GM19023 (cell line): ENCODE results near the gene BCAS3.
"Not testable (repeated sequence)": the region's sequence is repeated elsewhere in the genome, so short reads cannot be mapped to it uniquely, and the experiment has no call there.

ENCODE experiments used
- ATAC-seq: cut with Tn5 transposase; IDR thresholded peaks from one replicate; pipeline ENCODE4 v1.9.1; 2021; ENCODE audit warnings: mild to moderate bottlenecking, moderate library complexity; ENCODE audit not compliant: unreplicated experiment

BCAS3 gene

GRCh38 chr17:61238455-61238933, 560.8 kb downstream of the BCAS3 start:
- ATAC-seq: no peak

GRCh38 chr17:61239327-61239726, 561.7 kb downstream of the BCAS3 start:
- ATAC-seq: no peak

- ATAC-seq: no peak
Measured at GRCh38 chr17:61239953-61240352, 562.3 kb downstream of the BCAS3 start.

- ATAC-seq: no peak
Measured at GRCh38 chr17:61240851-61241468, 563.3 kb downstream of the BCAS3 start.

- ATAC-seq: not testable (repeated sequence)
Measured at GRCh38 chr17:61244988-61245387, 567.3 kb downstream of the BCAS3 start.

- ATAC-seq: no peak
Measured at GRCh38 chr17:61245706-61246135, 568.1 kb downstream of the BCAS3 start.

GRCh38 chr17:61247439-61247838, 569.8 kb downstream of the BCAS3 start:
- no peak for ATAC-seq

- no peak for ATAC-seq
Measured at GRCh38 chr17:61248399-61248798, 570.7 kb downstream of the BCAS3 start.

GRCh38 chr17:61249649-61250299, 572.1 kb downstream of the BCAS3 start:
- no peak for ATAC-seq

GRCh38 chr17:61250335-61250890, 572.8 kb downstream of the BCAS3 start:
- ATAC-seq: no peak

GRCh38 chr17:61251939-61252865, 574.6 kb downstream of the BCAS3 start:
- ATAC-seq: no peak

- ATAC-seq: no peak
Measured at GRCh38 chr17:61253362-61253761, 575.7 kb downstream of the BCAS3 start.

GRCh38 chr17:61253937-61254574, 576.4 kb downstream of the BCAS3 start:
- ATAC-seq: no peak

GRCh38 chr17:61254904-61255303, 577.3 kb downstream of the BCAS3 start:
- no peak for ATAC-seq

- no peak for ATAC-seq
Measured at GRCh38 chr17:61255647-61256046, 578.0 kb downstream of the BCAS3 start.

GRCh38 chr17:61259360-61259759, 581.7 kb downstream of the BCAS3 start:
- ATAC-seq: no peak

GRCh38 chr17:61260071-61260797, 582.6 kb downstream of the BCAS3 start:
- ATAC-seq: no peak

- ATAC-seq: no peak
Measured at GRCh38 chr17:61261001-61261637, 583.5 kb downstream of the BCAS3 start.

- ATAC-seq: no peak
Measured at GRCh38 chr17:61265397-61265796, 587.7 kb downstream of the BCAS3 start.

- ATAC-seq: no peak
Measured at GRCh38 chr17:61267847-61268246, 590.2 kb downstream of the BCAS3 start.
